Neuronal stem cell (in vitro differentiated cells): ENCODE results near the gene ANXA3.

ENCODE experiments used
- DNase-seq: peaks from one replicate; pipeline ENCODE4 v3.0.0-alpha.2; 2013; ENCODE audit warnings: low spot score
- H2AFZ ChIP-seq: one replicate; pipeline ENCODE4 v1.6.1; 2013; ENCODE audit warnings: mild to moderate bottlenecking, low read length, inconsistent platforms
- H2AK5ac ChIP-seq: 2 replicates; pipeline ENCODE4 v1.6.1; 2013; ENCODE audit warnings: low read depth, mild to moderate bottlenecking, inconsistent platforms, low read length, moderate library complexity, mixed read lengths
- H2BK120ac ChIP-seq: 2 replicates; pipeline ENCODE4 v1.6.1; 2013; ENCODE audit warnings: low read depth, mild to moderate bottlenecking, inconsistent platforms, low read length, moderate library complexity, mixed read lengths
- H2BK12ac ChIP-seq: one replicate; pipeline ENCODE4 v1.6.1; 2013; ENCODE audit warnings: low read length, inconsistent platforms
- H2BK15ac ChIP-seq: 2 replicates; pipeline ENCODE4 v1.6.1; 2013; ENCODE audit warnings: mild to moderate bottlenecking, low read length, inconsistent platforms, mixed read lengths
- H2BK5ac ChIP-seq: one replicate; pipeline ENCODE4 v1.6.1; 2013; ENCODE audit warnings: inconsistent platforms, mild to moderate bottlenecking, low read length, moderate library complexity
- H3K14ac ChIP-seq: one replicate; pipeline ENCODE4 v1.6.1; 2013; ENCODE audit warnings: low read length, inconsistent platforms
- H3K18ac ChIP-seq: 2 replicates; pipeline ENCODE4 v1.6.1; 2013; ENCODE audit warnings: low read length, inconsistent platforms
- H3K23ac ChIP-seq: 2 replicates; pipeline ENCODE4 v1.6.1; 2013; ENCODE audit warnings: low read depth, mild to moderate bottlenecking, mixed read lengths, low read length, inconsistent platforms; ENCODE audit not compliant: poor library complexity
- H3K27ac ChIP-seq: replicated peaks from 3 replicates; pipeline ENCODE4 v1.5.1; 2013; ENCODE audit warnings: low read length, inconsistent platforms
- H3K27me3 ChIP-seq, 3 experiments: 2 replicates each; pipeline ENCODE4 v1.6.1; 2013; ENCODE audit warnings: low read length in 3 of 3, mild to moderate bottlenecking in 2 of 3, inconsistent platforms in 1 of 3, low read depth in 1 of 3, mixed read lengths in 1 of 3, moderate library complexity in 1 of 3; ENCODE audit not compliant: control insufficient read depth in 3 of 3, insufficient read depth in 3 of 3
- H3K36me3 ChIP-seq, 2 donors: replicated peaks in 1 of 2; 2 replicates each; pipeline ENCODE4 v1.6.1; 2013; ENCODE audit warnings: low read length in 2 of 2; ENCODE audit not compliant: control insufficient read depth in 2 of 2, insufficient read depth in 2 of 2
- H3K4ac ChIP-seq: 2 replicates; pipeline ENCODE4 v1.6.1; 2013; ENCODE audit warnings: inconsistent platforms, mild to moderate bottlenecking, low read length, moderate library complexity
- H3K4me1 ChIP-seq, 2 donors: 1 replicate in 1 of 2; 2 replicates in 1 of 2; pipeline ENCODE4 v1.6.1; 2013; ENCODE audit warnings: low read length in 2 of 2, low read depth in 1 of 2; ENCODE audit not compliant: control insufficient read depth in 2 of 2, insufficient read depth in 1 of 2
- H3K4me2 ChIP-seq: one replicate; pipeline ENCODE4 v1.6.1; 2013; ENCODE audit warnings: mild to moderate bottlenecking, low read length, inconsistent platforms; ENCODE audit not compliant: insufficient read depth, poor library complexity, severe bottlenecking
- H3K4me3 ChIP-seq, 2 donors: 2 replicates each; pipeline ENCODE4 v1.5.1; 2013; ENCODE audit warnings: low read length in 2 of 2, mild to moderate bottlenecking in 2 of 2, inconsistent platforms in 1 of 2, moderate library complexity in 1 of 2
- H3K79me1 ChIP-seq: one replicate; pipeline ENCODE4 v1.6.1; 2013; ENCODE audit warnings: low read depth, mild to moderate bottlenecking, inconsistent platforms, low read length, moderate library complexity
- H3K9ac ChIP-seq: one replicate; pipeline ENCODE4 v1.6.1; 2013; ENCODE audit warnings: mild to moderate bottlenecking, low read depth, low read length, inconsistent platforms; ENCODE audit not compliant: poor library complexity
- H3K9me3 ChIP-seq, 2 donors: replicated peaks in 1 of 2; 2 replicates each; pipeline versions ENCODE3 to v1.6.1; 2013; ENCODE audit warnings: low read length in 2 of 2, mild to moderate bottlenecking in 2 of 2, inconsistent platforms in 1 of 2, low read depth in 1 of 2, mixed read lengths in 1 of 2, moderate library complexity in 1 of 2; ENCODE audit not compliant: control insufficient read depth in 2 of 2, insufficient read depth in 1 of 2
- H4K8ac ChIP-seq: one replicate; pipeline ENCODE4 v1.6.1; 2013; ENCODE audit warnings: low read depth, mild to moderate bottlenecking, inconsistent platforms, low read length, moderate library complexity
- H4K91ac ChIP-seq: one replicate; pipeline ENCODE4 v1.6.1; 2013; ENCODE audit warnings: low read length, low read depth, mild to moderate bottlenecking, inconsistent platforms; ENCODE audit not compliant: poor library complexity
- WGBS, 2 donors: extraction: QIAGEN DNeasy Blood & Tissue Kit; methylation state at CpG; one replicate each; pipeline ENCODE4 v1.1.7; 2013; ENCODE audit warnings: missing lambda C conversion rate in 2 of 2, mixed read lengths in 1 of 2; ENCODE audit not compliant: insufficient read length in 2 of 2, insufficient replicate concordance in 1 of 2; ENCODE audit errors: extremely low coverage in 2 of 2; 5-methylcytosine and 5-hydroxymethylcytosine counted together

Gene ANXA3

GRCh38 chr4:78609580-78609979 lies 58.0 kb downstream of the ANXA3 start:
- H2BK12ac ChIP-seq = no peak overlapping the region

GRCh38 chr4:78610546-78611214 lies 59.1 kb downstream of the ANXA3 start:
- Histone ChIP-seq H3K14ac (no peak overlapping the region), H3K79me1 (no peaks in the 10 kb centered on the region), H3K4me1 (peaks cover 0 to 3% of the 10 kb centered on the region in 2 donors), H2BK15ac (no peak overlapping the region), H3K9me3 (no peaks in the 10 kb centered on the region), H3K4ac (no peak overlapping the region), H3K23ac (no peak overlapping the region), H2AFZ (no peak overlapping the region), H3K36me3 (no peaks in the 10 kb centered on the region), H2AK5ac (no peak overlapping the region), H3K4me2 (no peak overlapping the region), H2BK12ac (no peak overlapping the region), H4K91ac (no peak overlapping the region), H3K9ac (no peak overlapping the region), H3K27me3 (peaks cover 0 to 4% (median 0%) of the 10 kb centered on the region in 3 experiments), H4K8ac (no peak overlapping the region), H3K18ac (no peak overlapping the region), H2BK120ac (no peak overlapping the region), H3K4me3 (no peak overlapping the region), H3K27ac (no peak overlapping the region), H2BK5ac (no peak overlapping the region)
- no peak for DNase-seq
- no CpG with 5 or more reads among the region's 3 CpGs for WGBS, 2 donors

More at GRCh38 chr4:78609580-78609979, 58.0 kb downstream of the ANXA3 start:
- Histone ChIP-seq H3K4me2 (no peak overlapping the region), H3K14ac (no peak overlapping the region), H2BK5ac (no peak overlapping the region), H3K4me1 (peaks cover 0 to 3% of the 10 kb centered on the region in 2 donors), H3K36me3 (no peaks in the 10 kb centered on the region), H2BK120ac (no peak overlapping the region), H3K18ac (no peak overlapping the region), H3K79me1 (no peaks in the 10 kb centered on the region), H4K8ac (no peak overlapping the region), H4K91ac (no peak overlapping the region), H3K4ac (no peak overlapping the region), H2AFZ (no peak overlapping the region), H3K23ac (no peak overlapping the region), H3K4me3 (no peak overlapping the region), H3K27me3 (no peaks in the 10 kb centered on the region), H3K9me3 (no peaks in the 10 kb centered on the region), H2AK5ac (no peak overlapping the region), H3K27ac (no peak overlapping the region), H2BK15ac (no peak overlapping the region), H3K9ac (no peak overlapping the region)
- no CpG with 5 or more reads among the region's 4 CpGs for WGBS, 2 donors
- no peak for DNase-seq

GRCh38 chr4:78611215-78611558 lies 59.6 kb downstream of the ANXA3 start:
- no peak overlapping the region for H2BK120ac ChIP-seq
- no peaks in the 10 kb centered on the region for H3K36me3 ChIP-seq
- no peak overlapping the region for H3K23ac ChIP-seq
- H3K79me1 ChIP-seq = no peaks in the 10 kb centered on the region
- H3K4me3 ChIP-seq = no peak overlapping the region
- H2BK5ac ChIP-seq = no peak overlapping the region
- no peak overlapping the region for H3K27ac ChIP-seq
- no peak overlapping the region for H3K14ac ChIP-seq
- H2AFZ ChIP-seq = no peak overlapping the region
- H4K8ac ChIP-seq = no peak overlapping the region
- no peak overlapping the region for H3K9ac ChIP-seq
- H2AK5ac ChIP-seq = no peak overlapping the region
- H3K4ac ChIP-seq = no peak overlapping the region
- H3K4me2 ChIP-seq = no peak overlapping the region
- peaks cover 0 to 4% (median 0%) of the 10 kb centered on the region in 3 experiments for H3K27me3 ChIP-seq
- H2BK15ac ChIP-seq = no peak overlapping the region
- no peak overlapping the region for H4K91ac ChIP-seq
- no CpG with 5 or more reads among the region's 2 CpGs for WGBS, 2 donors
- no peak for DNase-seq
- H3K4me1 ChIP-seq = peaks cover 0 to 2% of the 10 kb centered on the region in 2 donors
- H2BK12ac ChIP-seq = no peak overlapping the region
- no peaks in the 10 kb centered on the region for H3K9me3 ChIP-seq
- H3K18ac ChIP-seq = no peak overlapping the region

- Histone ChIP-seq H2BK120ac (no peak overlapping the region), H2BK15ac (no peak overlapping the region), H3K9me3 (no peaks in the 10 kb centered on the region), H3K4me3 (no peak overlapping the region), H2AFZ (no peak overlapping the region), H3K4ac (no peak overlapping the region), H2BK12ac (no peak overlapping the region), H2AK5ac (no peak overlapping the region), H3K27me3 (peaks cover 0 to 4% (median 0%) of the 10 kb centered on the region in 3 experiments), H3K79me1 (no peaks in the 10 kb centered on the region), H3K9ac (no peak overlapping the region), H3K18ac (no peak overlapping the region), H4K91ac (no peak overlapping the region), H3K14ac (no peak overlapping the region), H3K27ac (no peak overlapping the region), H3K36me3 (no peaks in the 10 kb centered on the region), H3K23ac (no peak overlapping the region), H3K4me1 (no peaks in the 10 kb centered on the region), H3K4me2 (no peak overlapping the region), H4K8ac (no peak overlapping the region), H2BK5ac (no peak overlapping the region)
- no CpG with 5 or more reads among the region's 3 CpGs for WGBS, 2 donors
- DNase-seq = no peak
Measured at GRCh38 chr4:78612398-78613178, 61.0 kb downstream of the ANXA3 start.
